GM10266 (cell line): Measurements from ENCODE around the gene TEN1.

Experiments
- DNase-seq: peaks from one replicate; pipeline ENCODE4 v3.0.0; 2012; ENCODE audit errors: extremely low spot score
- TF ChIP-seq, protein P1 (sequence below): IDR thresholded peaks from 2 replicates; pipeline ENCODE4 v1.5.1; 2012; ENCODE audit warnings: mild to moderate bottlenecking, low read depth; ENCODE audit not compliant: control insufficient read depth, insufficient read depth; ENCODE audit errors: missing control alignments

TEN1 gene

DNA sequence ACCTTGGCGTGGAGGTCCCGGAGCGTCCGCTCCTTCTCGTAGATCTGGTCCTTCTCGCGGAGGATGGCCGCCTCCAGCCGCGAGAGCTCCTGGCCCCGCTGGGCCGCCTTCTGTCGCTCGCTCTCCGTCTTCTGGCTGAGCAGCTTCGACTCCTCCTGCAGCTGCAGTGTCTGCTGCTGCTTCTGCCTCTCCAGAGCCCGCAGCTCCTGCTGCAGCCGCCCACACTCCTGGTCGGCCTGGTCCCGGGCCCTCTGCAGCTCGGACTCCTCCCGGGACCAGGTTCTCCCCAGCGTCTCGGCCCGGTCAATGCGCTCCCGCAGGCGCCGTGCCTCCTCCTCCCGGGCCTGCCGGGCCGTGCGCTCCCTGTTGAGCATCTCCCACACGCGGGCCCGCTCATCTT, 29.2 kb downstream of the TEN1 start:
- no peak for DNase-seq
- TF ChIP-seq, protein P1, sequence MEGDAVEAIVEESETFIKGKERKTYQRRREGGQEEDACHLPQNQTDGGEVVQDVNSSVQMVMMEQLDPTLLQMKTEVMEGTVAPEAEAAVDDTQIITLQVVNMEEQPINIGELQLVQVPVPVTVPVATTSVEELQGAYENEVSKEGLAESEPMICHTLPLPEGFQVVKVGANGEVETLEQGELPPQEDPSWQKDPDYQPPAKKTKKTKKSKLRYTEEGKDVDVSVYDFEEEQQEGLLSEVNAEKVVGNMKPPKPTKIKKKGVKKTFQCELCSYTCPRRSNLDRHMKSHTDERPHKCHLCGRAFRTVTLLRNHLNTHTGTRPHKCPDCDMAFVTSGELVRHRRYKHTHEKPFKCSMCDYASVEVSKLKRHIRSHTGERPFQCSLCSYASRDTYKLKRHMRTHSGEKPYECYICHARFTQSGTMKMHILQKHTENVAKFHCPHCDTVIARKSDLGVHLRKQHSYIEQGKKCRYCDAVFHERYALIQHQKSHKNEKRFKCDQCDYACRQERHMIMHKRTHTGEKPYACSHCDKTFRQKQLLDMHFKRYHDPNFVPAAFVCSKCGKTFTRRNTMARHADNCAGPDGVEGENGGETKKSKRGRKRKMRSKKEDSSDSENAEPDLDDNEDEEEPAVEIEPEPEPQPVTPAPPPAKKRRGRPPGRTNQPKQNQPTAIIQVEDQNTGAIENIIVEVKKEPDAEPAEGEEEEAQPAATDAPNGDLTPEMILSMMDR, result no peak

DNA sequence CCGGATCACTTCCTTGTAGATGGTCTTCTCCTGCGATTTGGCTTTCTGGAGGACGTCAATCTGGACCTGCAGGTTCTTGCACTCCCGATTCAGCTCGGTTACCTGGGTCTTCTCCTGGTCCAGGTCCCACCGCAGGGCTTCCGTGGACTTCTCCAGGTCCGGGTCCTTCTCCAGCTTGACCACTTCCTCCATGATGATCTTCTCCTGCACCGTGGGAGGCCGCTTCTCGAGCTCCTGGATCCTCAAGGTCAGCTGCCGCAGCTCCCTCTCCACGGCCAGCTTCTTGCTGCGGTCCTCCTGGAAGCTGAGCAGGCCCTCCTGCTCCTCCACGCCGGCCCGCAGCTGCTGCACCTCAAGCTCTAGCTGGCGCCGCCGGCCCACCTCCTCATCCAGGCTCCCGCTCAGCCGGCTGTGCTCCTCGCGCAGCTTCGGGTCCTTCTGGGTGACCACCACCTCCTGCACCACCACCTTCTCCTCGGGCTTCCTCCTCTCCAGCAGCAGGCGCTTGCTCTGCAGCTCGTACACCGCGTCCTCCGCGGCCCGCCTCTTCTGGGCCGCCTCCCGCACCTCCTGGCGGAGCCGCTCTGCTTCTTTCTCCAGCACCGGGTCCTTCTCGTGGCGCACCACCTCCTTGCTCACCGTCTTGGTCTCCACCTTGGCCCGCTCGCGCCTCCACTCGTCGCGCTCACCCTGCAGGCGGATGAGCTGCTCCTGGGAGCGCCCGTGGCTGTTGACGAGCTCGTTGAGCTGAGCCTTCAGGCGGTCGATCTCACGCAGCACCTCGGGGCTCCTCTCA, 29.8 kb downstream of the TEN1 start:
- TF ChIP-seq, protein P1, result no peak
- no peak for DNase-seq

DNA sequence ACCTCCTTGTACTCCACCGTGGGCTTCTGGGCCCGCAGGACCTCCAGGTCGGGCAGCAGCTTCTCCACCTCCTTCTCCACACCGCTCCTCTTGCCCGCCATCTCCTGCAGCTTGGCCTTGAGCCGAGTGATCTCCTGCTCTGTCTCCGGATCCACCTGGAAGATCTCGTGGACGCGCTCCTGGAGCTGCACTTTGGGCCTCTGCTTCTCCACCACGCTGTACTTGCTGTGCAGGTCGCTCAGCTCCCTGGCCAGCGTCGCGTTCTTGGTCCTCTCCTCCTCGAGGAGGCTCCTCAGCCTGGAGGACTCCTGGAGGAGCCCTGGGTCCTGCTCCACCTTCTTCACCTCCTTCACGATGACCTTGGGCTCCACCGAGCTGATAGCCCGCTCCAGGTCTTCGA, 30.4 kb downstream of the TEN1 start:
- TF ChIP-seq, protein P1, result no peak
- no peak for DNase-seq

DNA sequence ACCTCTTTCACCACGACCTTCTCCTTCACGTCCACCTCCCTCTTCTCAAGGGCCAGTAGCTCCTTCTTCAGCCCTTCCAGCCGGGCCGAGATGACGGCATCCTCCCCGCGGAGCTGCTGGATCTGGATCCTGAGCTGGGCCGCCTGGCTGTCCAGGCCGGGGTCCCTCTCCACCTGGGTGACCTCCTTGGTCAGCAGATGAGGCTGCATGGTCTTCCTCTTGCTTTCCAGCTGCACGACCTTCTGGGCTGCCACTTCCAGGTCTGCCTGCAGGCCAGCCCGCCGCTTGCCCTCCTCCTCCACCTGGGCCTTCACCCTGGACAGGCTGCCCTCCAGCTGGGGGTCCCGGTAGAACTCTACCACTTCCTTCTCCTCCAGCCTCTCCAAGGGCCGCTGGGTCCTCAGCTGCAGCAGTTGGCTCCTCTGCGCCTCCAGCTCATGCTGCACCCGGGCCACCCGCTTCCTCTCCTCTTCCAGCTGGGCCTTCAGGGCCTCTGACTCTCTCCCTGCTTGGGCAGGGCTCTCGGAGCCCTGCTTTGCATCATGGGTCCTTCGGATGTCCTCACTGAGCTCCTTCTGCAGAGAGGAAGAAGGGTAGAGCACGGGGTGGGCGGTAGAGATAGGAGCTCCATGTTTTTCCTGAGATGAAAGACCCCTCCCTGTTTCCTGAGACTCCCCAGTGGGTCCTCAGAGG, 31.1 kb downstream of the TEN1 start:
- TF ChIP-seq, protein P1, result no peak
- no peak for DNase-seq

DNA sequence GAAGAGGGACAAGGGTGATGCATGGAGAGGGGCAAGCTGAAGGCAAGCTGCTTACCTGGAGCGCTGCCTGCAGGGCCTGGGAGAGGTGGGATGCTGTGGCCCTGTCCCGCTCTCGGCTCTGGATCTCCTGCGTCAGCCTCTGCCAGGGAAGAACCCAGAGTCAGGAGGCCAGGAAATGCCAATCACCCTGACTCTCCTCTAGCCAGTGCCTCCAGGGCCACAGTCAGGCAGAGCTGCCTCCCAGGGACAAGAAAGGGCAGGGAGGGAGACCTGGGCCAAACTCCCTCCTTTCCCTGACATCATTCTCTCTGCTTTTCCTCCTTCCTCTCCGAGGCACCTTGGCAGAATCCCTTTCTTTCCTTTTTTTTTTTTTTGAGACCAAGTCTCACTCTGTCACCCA, 32.9 kb downstream of the TEN1 start:
- TF ChIP-seq, protein P1, result no peak
- no peak for DNase-seq

DNA sequence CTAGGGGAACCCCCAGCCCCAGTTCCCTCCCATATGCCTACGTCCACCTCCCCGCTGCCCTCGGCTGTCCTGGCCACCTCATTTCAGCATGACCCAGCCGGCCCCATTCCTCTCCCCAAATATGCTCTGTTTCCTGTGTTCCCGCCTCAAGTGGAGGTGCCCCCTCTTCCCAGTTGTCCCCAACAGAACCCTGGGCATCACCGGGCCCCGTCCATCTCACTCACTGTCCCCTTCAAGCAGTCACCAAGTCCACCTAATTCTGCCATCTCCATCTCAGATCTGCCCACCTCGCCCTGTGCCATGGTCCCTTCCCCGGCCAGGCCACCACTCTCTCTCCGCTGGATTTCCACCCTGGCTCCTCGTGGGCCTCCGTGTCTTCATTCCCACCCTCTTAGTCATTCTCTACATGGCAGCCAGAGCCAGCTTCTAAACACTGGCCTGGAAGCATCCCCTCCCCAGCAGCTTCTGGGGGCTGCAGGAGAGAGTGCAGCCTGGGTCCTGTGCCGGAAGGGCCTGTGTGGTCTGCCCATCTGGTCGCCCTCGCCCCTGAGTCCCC, 34.4 kb downstream of the TEN1 start:
- no peak for DNase-seq
- TF ChIP-seq, protein P1, result no peak
